Natural killer cell (primary cell): ENCODE measurements around the gene DISP1. TPM values are rescaled to one million over a fixed set of nuclear protein-coding genes. Genes with fewer than 3 reads are reported as not detected.

Experiments
- ATAC-seq, 3 donors: fragments of 150-1000 bp in 2 of 3; fragments of 200-7000 bp in 1 of 3; cut with Tn5 transposase; 1 replicate in 1 of 3; 2 replicates in 2 of 3; pipeline ENCODE4 v1.10.0; 2021; ENCODE audit warnings: mild to moderate bottlenecking in 2 of 3, moderate library complexity in 2 of 3
- DNase-seq, 2 donors: peaks; one replicate each; pipeline versions ENCODE4 v3.0.0 to v3.0.0-alpha.2; 2013 to 2021; ENCODE audit warnings: mixed read lengths in 1 of 2
- H3K27ac ChIP-seq: one replicate; pipeline ENCODE4 v1.5.1; 2013; ENCODE audit warnings: mild to moderate bottlenecking, low read length
- H3K27me3 ChIP-seq: one replicate; pipeline ENCODE4 v1.6.1; 2013; ENCODE audit warnings: low read length; ENCODE audit not compliant: control insufficient read depth, insufficient read depth
- H3K36me3 ChIP-seq: one replicate; pipeline ENCODE4 v1.6.1; 2013; ENCODE audit warnings: low read length; ENCODE audit not compliant: control insufficient read depth, insufficient read depth
- H3K4me1 ChIP-seq: one replicate; pipeline ENCODE4 v1.6.1; 2013; ENCODE audit warnings: low read length; ENCODE audit not compliant: control insufficient read depth, insufficient read depth
- H3K4me3 ChIP-seq: one replicate; pipeline ENCODE4 v1.5.1; 2013; ENCODE audit warnings: low read length
- H3K9me3 ChIP-seq: one replicate; pipeline ENCODE4 v1.6.1; 2013; ENCODE audit warnings: low read length; ENCODE audit not compliant: control insufficient read depth, insufficient read depth
- H3K27ac Mint-ChIP-seq, 2 donors: one replicate each; pipeline ENCODE4 v1.8.0; 2022; ENCODE audit warnings: mild to moderate bottlenecking in 2 of 2, mixed read lengths in 2 of 2, moderate library complexity in 1 of 2
- H3K27me3 Mint-ChIP-seq, 2 donors: one replicate each; pipeline ENCODE4 v1.8.0; 2022; ENCODE audit warnings: low read depth in 2 of 2, mixed read lengths in 2 of 2
- H3K36me3 Mint-ChIP-seq: one replicate; pipeline ENCODE4 v1.8.0; 2022; ENCODE audit warnings: mixed read lengths
- H3K4me1 Mint-ChIP-seq, 2 donors: one replicate each; pipeline ENCODE4 v1.8.0; 2022; ENCODE audit warnings: mixed read lengths in 2 of 2
- H3K4me3 Mint-ChIP-seq: one replicate; pipeline ENCODE4 v1.8.0; 2022; ENCODE audit warnings: mild to moderate bottlenecking, moderate library complexity, mixed read lengths
- H3K9me3 Mint-ChIP-seq, 2 donors: one replicate each; pipeline ENCODE4 v1.8.0; 2022; ENCODE audit warnings: mixed read lengths in 2 of 2
- WGBS: methylation state at CpG from one replicate; pipeline ENCODE4 v1.1.7; 2013; ENCODE audit warnings: missing lambda C conversion rate; ENCODE audit not compliant: insufficient coverage; 5-methylcytosine and 5-hydroxymethylcytosine counted together
- intact Hi-C: fragments of 100-400 bp; cut with micrococcal nuclease; formaldehyde crosslinking; loops from one replicate; pipeline ENCODE4 v1.14.2; 2022
- total RNA-seq, 4 donors: library from RNA; stranded (reverse); fragments of 120-200 nt in 1 of 4; gene quantifications; one replicate each; pipeline versions ENCODE4 v1.2.3 to v1.2.4, GENCODE V29; 2013 to 2022
- TF ChIP-seq, protein P1 (sequence below): fragments of 200-600 bp; IDR thresholded peaks from one replicate; pipeline ENCODE4 v1.8.0; 2022; ENCODE audit warnings: antibody characterized with exemption

The DISP1 gene
- total RNA-seq, 3 donors from 2014 or later (not counting 1 experiment from before 2014, with no cell fraction given), result 3.7 to 6.0 (median 4.8) TPM

DNA sequence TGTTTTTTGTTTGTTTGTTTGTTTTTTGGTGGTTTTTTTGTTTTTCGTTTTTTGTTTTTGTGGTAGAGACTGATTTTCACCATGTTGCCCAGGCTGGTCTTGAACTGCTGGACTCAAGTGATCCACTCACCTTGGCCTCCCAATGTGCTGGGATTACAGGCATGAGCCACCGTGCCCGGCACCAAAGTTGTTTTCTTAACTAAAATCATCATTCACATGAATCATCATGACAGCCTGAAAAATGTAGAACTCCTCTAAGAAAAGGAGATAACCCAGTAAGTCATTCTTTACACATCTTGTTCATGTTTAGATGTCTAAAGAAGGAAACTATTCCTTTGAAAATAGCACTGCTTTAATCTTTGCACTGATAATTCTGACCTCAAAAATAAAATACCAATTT lies 37.5 kb downstream of the DISP1 start:
- Mint-ChIP-seq H3K27me3 (no peaks in the 10 kb centered on the region), H3K9me3 (no peaks in the 10 kb centered on the region), H3K4me3 (no peak overlapping the region), H3K4me1 (no peaks in the 10 kb centered on the region), H3K27ac (no peak overlapping the region), H3K36me3 (peaks cover 8% of the 10 kb centered on the region)
- TF ChIP-seq, protein P1, sequence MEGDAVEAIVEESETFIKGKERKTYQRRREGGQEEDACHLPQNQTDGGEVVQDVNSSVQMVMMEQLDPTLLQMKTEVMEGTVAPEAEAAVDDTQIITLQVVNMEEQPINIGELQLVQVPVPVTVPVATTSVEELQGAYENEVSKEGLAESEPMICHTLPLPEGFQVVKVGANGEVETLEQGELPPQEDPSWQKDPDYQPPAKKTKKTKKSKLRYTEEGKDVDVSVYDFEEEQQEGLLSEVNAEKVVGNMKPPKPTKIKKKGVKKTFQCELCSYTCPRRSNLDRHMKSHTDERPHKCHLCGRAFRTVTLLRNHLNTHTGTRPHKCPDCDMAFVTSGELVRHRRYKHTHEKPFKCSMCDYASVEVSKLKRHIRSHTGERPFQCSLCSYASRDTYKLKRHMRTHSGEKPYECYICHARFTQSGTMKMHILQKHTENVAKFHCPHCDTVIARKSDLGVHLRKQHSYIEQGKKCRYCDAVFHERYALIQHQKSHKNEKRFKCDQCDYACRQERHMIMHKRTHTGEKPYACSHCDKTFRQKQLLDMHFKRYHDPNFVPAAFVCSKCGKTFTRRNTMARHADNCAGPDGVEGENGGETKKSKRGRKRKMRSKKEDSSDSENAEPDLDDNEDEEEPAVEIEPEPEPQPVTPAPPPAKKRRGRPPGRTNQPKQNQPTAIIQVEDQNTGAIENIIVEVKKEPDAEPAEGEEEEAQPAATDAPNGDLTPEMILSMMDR, result no peak
- no peak for DNase-seq
- no peaks in the 10 kb centered on the region for H3K4me1 ChIP-seq
- H3K27me3 ChIP-seq, result no peaks in the 10 kb centered on the region
- WGBS, result 96% methylated on average over 3 of the region's 3 CpGs
- no peak overlapping the region for H3K4me3 ChIP-seq
- no peak overlapping the region for H3K27ac ChIP-seq
- no peaks in the 10 kb centered on the region for H3K36me3 ChIP-seq
- ATAC-seq, result no peak
- no peaks in the 10 kb centered on the region for H3K9me3 ChIP-seq
- intact Hi-C loops, result no loop called here

DNA sequence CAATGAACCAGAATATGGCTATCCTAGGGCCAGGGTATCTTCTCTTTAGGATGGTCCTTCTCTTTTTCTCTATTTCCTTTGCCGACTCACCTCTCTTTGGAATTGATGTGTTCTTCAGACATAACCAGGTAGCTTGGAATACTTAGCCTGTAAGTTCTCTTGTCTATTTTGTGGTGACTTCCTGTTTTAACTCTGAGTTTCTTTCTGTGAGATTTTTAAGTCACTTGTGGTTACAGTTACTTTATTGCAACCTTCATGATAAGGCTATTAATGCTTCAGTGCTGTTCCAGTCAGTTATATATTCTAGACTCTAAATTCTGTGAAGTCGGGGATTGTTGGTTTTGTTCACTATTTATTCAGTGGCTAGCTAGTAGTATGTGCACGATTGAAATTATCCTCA lies 46.2 kb downstream of the DISP1 start:
- no peak for DNase-seq
- H3K4me3 ChIP-seq, result no peak overlapping the region
- no peaks in the 10 kb centered on the region for H3K4me1 ChIP-seq
- H3K27me3 ChIP-seq, result no peaks in the 10 kb centered on the region
- H3K9me3 ChIP-seq, result no peaks in the 10 kb centered on the region
- no peak overlapping the region for H3K27ac ChIP-seq
- TF ChIP-seq, protein P1, result no peak
- Mint-ChIP-seq H3K27ac (peak overlapping the region in 1 of 2 donors; percentile 27), H3K4me1 (peaks cover 7 to 19% of the 10 kb centered on the region in 2 donors), H3K36me3 (no peaks in the 10 kb centered on the region), H3K4me3 (no peak overlapping the region), H3K27me3 (no peaks in the 10 kb centered on the region), H3K9me3 (no peaks in the 10 kb centered on the region)
- no peaks in the 10 kb centered on the region for H3K36me3 ChIP-seq
- 7% methylated on average over 3 of the region's 3 CpGs for WGBS
- peak in 1 of 3 donors; percentile 35 for ATAC-seq
- intact Hi-C loops, result no loop called here

Other genes starting within 250 kb of the DISP1 start
- gene TAF1A, start 225.1 kb upstream of the DISP1 start, total RNA-seq, result 10 to 100 TPM in 1 of 3 donors, 1 to 10 TPM in 2; 5.2 to 10.4 (median 7.1) TPM
- 10 to 100 TPM; 87.0 to 98.8 (median 94.0) TPM for gene MIA3, start 196.9 kb upstream of the DISP1 start, total RNA-seq
- 10 to 100 TPM; 29.7 to 37.2 (median 33.7) TPM for gene AIDA, start 102.5 kb upstream of the DISP1 start, total RNA-seq
- 10 to 100 TPM; 68.3 to 75.2 (median 74.5) TPM for gene BROX, start 102.5 kb upstream of the DISP1 start, total RNA-seq
- not detected for gene FAM177B, start 77.8 kb upstream of the DISP1 start, total RNA-seq